SK-N-SH (cell line): ENCODE measurements around the gene RUFY4. TPM values are rescaled to one million over a fixed set of nuclear protein-coding genes. Genes with fewer than 3 reads are reported as not detected.

Experiments
- CTCF ChIA-PET: fragments of 300-600, 350-600 bp; formaldehyde crosslinking; extraction: SDS; loops from one replicate; lab custom pipeline; 2021; lab: Yijun Ruan, JAX
- POLR2A ChIA-PET: fragments of 350-600 bp; sonication (Branson Sonifier 250); formaldehyde crosslinking; extraction: SDS; loops from one replicate; lab custom pipeline; 2020; ENCODE audit warnings: antibody characterized with exemption, inconsistent platforms; lab: Yijun Ruan, JAX
- DNase-seq: peaks from one replicate; pipeline ENCODE4 v3.0.0; 2012
- H2AFZ ChIP-seq: fragments of 200-600 bp; sonication (generic); 2 replicates; pipeline ENCODE4 v1.8.1; 2016; ENCODE audit warnings: antibody characterized with exemption, mild to moderate bottlenecking, low read depth
- H3F3A ChIP-seq: fragments of 200-600 bp; sonication (generic); replicated peaks from 2 replicates; pipeline ENCODE3; 2016; ENCODE audit warnings: antibody characterized with exemption, mild to moderate bottlenecking; ENCODE audit not compliant: insufficient read depth
- H3K27ac ChIP-seq, 2 experiments: fragments of 200-500 bp in 1 of 2; fragments of 200-600 bp in 1 of 2; sonication (Bioruptor generic) in 1 of 2; sonication (generic), shearing (Covaris generic) in 1 of 2; 2 replicates each; pipeline versions ENCODE4 v1.5.1 to v1.6.1; 2014 to 2016; ENCODE audit warnings: low read depth in 2 of 2, inconsistent platforms in 1 of 2, low read length in 1 of 2, mild to moderate bottlenecking in 1 of 2, mixed read lengths in 1 of 2
- H3K27me3 ChIP-seq: fragments of 200-600 bp; sonication (generic), shearing (Covaris generic); 2 replicates; pipeline ENCODE4 v1.6.1; 2016; ENCODE audit warnings: mixed run types; ENCODE audit not compliant: insufficient read depth
- H3K36me3 ChIP-seq, 2 experiments: fragments of 200-500 bp in 1 of 2; fragments of 200-600 bp in 1 of 2; sonication (Bioruptor generic) in 1 of 2; sonication (generic) in 1 of 2; replicated peaks in 1 of 2; 2 replicates each; pipeline versions ENCODE3 to v1.5.1; 2014 to 2016; ENCODE audit warnings: low read length in 1 of 2, mild to moderate bottlenecking in 1 of 2; ENCODE audit not compliant: insufficient read depth in 2 of 2, control insufficient read depth in 1 of 2
- H3K4me1 ChIP-seq, 2 experiments: fragments of 200-500 bp in 1 of 2; fragments of 200-600 bp in 1 of 2; sonication (Bioruptor generic) in 1 of 2; sonication (generic), shearing (Covaris generic) in 1 of 2; 2 replicates each; pipeline versions ENCODE4 v1.5.1 to v1.6.1; 2014 to 2016; ENCODE audit warnings: low read depth in 1 of 2, low read length in 1 of 2, mixed run types in 1 of 2; ENCODE audit not compliant: insufficient read depth in 2 of 2, control insufficient read depth in 1 of 2
- H3K4me2 ChIP-seq: fragments of 200-600 bp; sonication (generic), shearing (Covaris generic); 2 replicates; pipeline ENCODE4 v1.6.1; 2017; ENCODE audit warnings: mixed run types
- H3K4me3 ChIP-seq, 2 experiments: fragments of 200-500 bp in 1 of 2; fragments of 200-600 bp in 1 of 2; sonication (Bioruptor generic) in 1 of 2; sonication (generic), shearing (Covaris generic) in 1 of 2; 2 replicates each; pipeline versions ENCODE4 v1.5.1 to v1.8.1; 2014 to 2016; ENCODE audit warnings: low read depth in 2 of 2, inconsistent platforms in 1 of 2, low read length in 1 of 2, mild to moderate bottlenecking in 1 of 2, mixed read lengths in 1 of 2, moderate library complexity in 1 of 2
- H3K79me2 ChIP-seq: fragments of 200-600 bp; sonication (generic); 2 replicates; pipeline ENCODE4 v1.8.1; 2017; ENCODE audit warnings: mild to moderate bottlenecking; ENCODE audit not compliant: insufficient read depth
- H3K9ac ChIP-seq: fragments of 200-600 bp; sonication (generic); 2 replicates; pipeline ENCODE4 v1.6.1; 2017; ENCODE audit warnings: mixed run types
- H3K9me2 ChIP-seq: fragments of 200-600 bp; sonication (generic); 2 replicates; pipeline ENCODE4 v1.6.1; 2017; ENCODE audit warnings: mixed run types
- H3K9me3 ChIP-seq: fragments of 200-600 bp; sonication (generic); 2 replicates; pipeline ENCODE4 v1.6.1; 2017; ENCODE audit warnings: mixed run types, mild to moderate bottlenecking, moderate library complexity
- H4K20me1 ChIP-seq: fragments of 200-600 bp; sonication (generic); 2 replicates; pipeline ENCODE4 v1.6.1; 2017; ENCODE audit warnings: mild to moderate bottlenecking, mixed run types; ENCODE audit not compliant: insufficient read depth
- CTCF ChIP-seq: fragments of 200-600 bp; sonication (generic); IDR thresholded peaks from 2 replicates; pipeline ENCODE4 v1.6.1; 2017; ENCODE audit warnings: antibody characterized with exemption, mild to moderate bottlenecking, moderate library complexity
- FOXJ3 ChIP-seq: sonication (generic); formaldehyde crosslinking; IDR thresholded peaks from 2 replicates; pipeline ENCODE4 v1.5.1; 2020; ENCODE audit warnings: mild to moderate bottlenecking, missing genetic modification reagents
- GABPA ChIP-seq: IDR thresholded peaks from 2 replicates; pipeline ENCODE4 v1.4.0; 2012; ENCODE audit warnings: low read depth, mild to moderate bottlenecking
- IRF3 ChIP-seq: fragments of 150-350 bp; IDR thresholded peaks from 2 replicates; pipeline ENCODE4 v1.6.1; 2016; ENCODE audit warnings: mild to moderate bottlenecking, low read depth, low read length
- MXI1 ChIP-seq: IDR thresholded peaks from 2 replicates; pipeline ENCODE4 v1.6.1; 2012; ENCODE audit warnings: mild to moderate bottlenecking, low read depth, low read length, improper control_type of control experiment
- POLR2AphosphoS5 ChIP-seq: IDR thresholded peaks from 2 replicates; pipeline ENCODE4 v1.6.1; 2012; ENCODE audit warnings: low read depth, low read length
- RAD21 ChIP-seq: IDR thresholded peaks from 2 replicates; pipeline ENCODE4 v1.6.1; 2012; ENCODE audit warnings: mild to moderate bottlenecking, low read length
- RCOR1 ChIP-seq: fragments of 150-350 bp; IDR thresholded peaks from 2 replicates; pipeline ENCODE4 v1.6.1; 2017; ENCODE audit warnings: antibody characterized with exemption, low read length
- REST ChIP-seq: IDR thresholded peaks from 2 replicates; pipeline ENCODE4 v1.6.1; 2012; ENCODE audit warnings: mild to moderate bottlenecking, low read depth, low read length, moderate library complexity
- RFX5 ChIP-seq: IDR thresholded peaks from 2 replicates; pipeline ENCODE4 v1.6.1; 2012; ENCODE audit warnings: mild to moderate bottlenecking, improper control_type of control experiment, low read length
- SIN3A ChIP-seq: IDR thresholded peaks from 2 replicates; pipeline ENCODE4 v1.6.1; 2012; ENCODE audit warnings: low read depth, mild to moderate bottlenecking, low read length, moderate library complexity, borderline replicate concordance
- TAF1 ChIP-seq: IDR thresholded peaks from 2 replicates; pipeline ENCODE4 v1.6.1; 2012; ENCODE audit warnings: low read depth, mild to moderate bottlenecking, low read length, moderate library complexity, borderline replicate concordance
- TEAD4 ChIP-seq: IDR thresholded peaks from 2 replicates; pipeline ENCODE4 v1.4.0; 2012; ENCODE audit warnings: mild to moderate bottlenecking, borderline replicate concordance; ENCODE audit not compliant: insufficient read depth
- USF1 ChIP-seq: IDR thresholded peaks from 2 replicates; pipeline ENCODE4 v1.4.0; 2012; ENCODE audit warnings: low read depth, borderline replicate concordance
- WGBS: methylation state at CpG from one replicate; pipeline ENCODE4 v1.1.6; 2017; ENCODE audit warnings: low lambda C conversion rate; 5-methylcytosine and 5-hydroxymethylcytosine counted together
- polyA plus RNA-seq, 3 experiments: library from polyadenylated mRNA; depleted of rRNA; stranded (reverse); fragments of >200 nt; gene quantifications; 2 replicates each; pipeline ENCODE4 v1.2.3, GENCODE V29; 2012

RUFY4 gene
- polyA plus RNA-seq, 1 of the 3 experiments (the other 2 are of a cell fraction): not detected

GRCh38 chr2:218040883-218041282 is 28.2 kb upstream of the RUFY4 start:
- no peaks in the 10 kb centered on the region for H3K36me3 ChIP-seq
- no peaks in the 10 kb centered on the region for H4K20me1 ChIP-seq
- no peak overlapping the region for H3K4me3 ChIP-seq
- H3K27me3 ChIP-seq: peaks cover 14% of the 10 kb centered on the region; the same call in 1 of the 2 replicates
- no peaks in the 10 kb centered on the region for H3K4me1 ChIP-seq
- no peaks in the 10 kb centered on the region for H3K79me2 ChIP-seq
- no peak overlapping the region for H2AFZ ChIP-seq
- ChIA-PET CTCF (interaction anchor here (1.4 to 4.5 kb wide), 8 partner anchors 11 to 255 kb away, joined by 3 to 30 read pairs (median 4); no protein-coding TSS in a partner anchor), POLR2A (no interaction called here)
- TF ChIP-seq CTCF (no peak), IRF3 (no peak), GABPA (no peak), RAD21 (no peak), POLR2AphosphoS5 (no peak), RFX5 (no peak), SIN3A (no peak)
- no peak overlapping the region for H3K9ac ChIP-seq
- H3K9me2 ChIP-seq: no peaks in the 10 kb centered on the region
- no peak for DNase-seq
- no peak overlapping the region for H3K27ac ChIP-seq
- no peaks in the 10 kb centered on the region for H3K9me3 ChIP-seq
- no peaks in the 10 kb centered on the region for H3F3A ChIP-seq
- H3K4me2 ChIP-seq: no peak overlapping the region
- WGBS: 19% methylated on average over 2 of the region's 2 CpGs

GRCh38 chr2:218041302-218042168 is 27.5 kb upstream of the RUFY4 start:
- H3K36me3 ChIP-seq: no peaks in the 10 kb centered on the region
- no peak overlapping the region for H3K4me2 ChIP-seq
- H3K9me3 ChIP-seq: no peaks in the 10 kb centered on the region
- H3K27me3 ChIP-seq: peaks cover 14% of the 10 kb centered on the region; the same call in 1 of the 2 replicates
- no peak overlapping the region for H3K9ac ChIP-seq
- CTCF ChIA-PET: interaction anchor here (1.2 to 4.5 kb wide), 10 partner anchors 8 to 256 kb away, joined by 3 to 30 read pairs (median 4); no protein-coding TSS in a partner anchor
- no peaks in the 10 kb centered on the region for H3K79me2 ChIP-seq
- H3K9me2 ChIP-seq: no peaks in the 10 kb centered on the region
- no peaks in the 10 kb centered on the region for H3F3A ChIP-seq
- no peak overlapping the region for H2AFZ ChIP-seq
- DNase-seq: no peak
- H3K27ac ChIP-seq: no peak overlapping the region
- POLR2A ChIA-PET: no interaction called here
- WGBS: 51% methylated on average over 2 of the region's 2 CpGs
- H3K4me1 ChIP-seq: no peaks in the 10 kb centered on the region
- H3K4me3 ChIP-seq: no peak overlapping the region
- H4K20me1 ChIP-seq: no peaks in the 10 kb centered on the region
- TF ChIP-seq USF1 (no peak), SIN3A (no peak), TEAD4 (no peak), CTCF (no peak), REST (no peak), RCOR1 (no peak), MXI1 (no peak), TAF1 (no peak), FOXJ3 (CRISPR knock-in tag) (no peak)
